ENCODE data around the gene SSUH2. TPM values are rescaled to one million over a fixed set of nuclear protein-coding genes. Genes with fewer than 3 reads are reported as not detected.

The SSUH2 gene
- total RNA-seq, 4 donors from 2014 or later = 0.13 to 0.19 TPM; not detected in 2

DNA sequence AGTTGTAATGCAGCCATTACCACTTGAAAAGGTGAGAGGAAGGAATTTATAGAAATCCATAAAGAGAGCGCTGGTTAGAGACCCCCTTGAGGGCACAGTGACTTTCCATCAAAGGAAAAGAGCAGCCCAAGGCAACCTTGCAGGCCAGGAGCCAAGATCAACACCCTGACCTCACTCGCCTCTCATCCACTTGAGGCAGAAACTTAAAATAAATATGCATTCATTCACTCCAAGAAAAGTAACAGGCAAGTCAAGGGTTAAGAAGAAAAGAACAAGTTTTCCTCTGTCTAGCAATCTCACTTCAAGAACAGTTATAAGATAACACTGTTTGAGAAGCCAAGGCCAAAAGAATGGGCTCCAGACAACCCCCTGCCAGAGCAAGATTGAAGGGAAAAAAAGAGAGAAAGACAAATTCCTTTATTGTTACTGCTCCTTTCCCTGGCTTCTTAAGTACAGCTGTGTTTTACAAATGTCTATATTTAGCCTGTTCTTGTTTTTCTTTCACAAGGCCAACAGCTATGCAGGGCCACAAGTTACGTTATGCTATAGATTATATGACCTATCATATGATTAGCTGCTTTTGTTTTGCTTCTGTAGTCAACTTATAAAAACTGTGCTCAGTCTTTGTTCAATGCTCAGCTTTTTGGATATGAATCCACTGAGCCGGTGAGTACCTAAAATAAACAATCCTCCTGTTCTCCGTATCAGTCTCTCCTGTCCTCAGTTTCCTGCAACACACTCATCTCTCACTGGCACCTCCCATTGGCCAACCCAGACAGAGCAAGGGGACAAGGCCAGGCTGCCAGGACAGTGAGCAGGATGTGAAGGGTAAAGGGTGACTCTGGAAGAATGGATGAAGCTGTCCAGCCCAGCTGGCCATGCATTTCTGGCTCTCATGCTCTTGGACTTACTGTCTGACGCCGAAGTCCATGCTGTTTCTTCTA lies 15.8 kb upstream of the SSUH2 start:
- no peak overlapping the region for H3K4me3 ChIP-seq
- intact Hi-C loops (cut with DNase I) = no loop called here
- WGBS, 2 donors = 56 to 74% methylated on average over 6 of the region's 7 CpGs
- TF ChIP-seq CTCF (IDR thresholded peaks at IDR 0.05) (no peak), POLR2A (IDR thresholded peaks at IDR 0.05) (no peak)
- H3K27me3 ChIP-seq = peaks cover 0 to 5% (median 0%) of the 10 kb centered on the region in 4 donors
- H3K9me3 ChIP-seq = no peaks in the 10 kb centered on the region
- H3K4me1 ChIP-seq = peaks cover 0 to 26% (median 9%) of the 10 kb centered on the region in 3 donors
- DNase-seq = no peak
- H3K36me3 ChIP-seq = no peaks in the 10 kb centered on the region
- no peak overlapping the region for H3K27ac ChIP-seq

GRCh38 chr3:8659242-8659641 lies 14.6 kb upstream of the SSUH2 start:
- intact Hi-C loops (cut with DNase I) = no loop called here
- Histone ChIP-seq H3K9me3 (no peaks in the 10 kb centered on the region), H3K4me3 (no peak overlapping the region), H3K27me3 (peaks cover 0 to 5% (median 0%) of the 10 kb centered on the region in 4 donors), H3K4me1 (peaks cover 0 to 26% (median 9%) of the 10 kb centered on the region in 3 donors), H3K36me3 (no peaks in the 10 kb centered on the region), H3K27ac (peak overlapping the region in 1 of 4 donors; percentile 31)
- DNase-seq = no peak
- no peak for TF ChIP-seq POLR2A (IDR thresholded peaks at IDR 0.05)
- TF ChIP-seq CTCF (IDR thresholded peaks at IDR 0.05) = no peak
- WGBS, 2 donors = 93 to 94% methylated on average over 4 of the region's 4 CpGs

- DNase-seq = no peak
- peak overlapping the region in 3 of 4 donors; percentile 24 to 40 (median 31) for H3K27ac ChIP-seq
- 46 to 73% methylated on average over 3 to 5 of the region's 12 CpGs for WGBS, 2 donors
Measured at GRCh38 chr3:8658306-8659212, 14.0 kb upstream of the SSUH2 start.

DNA sequence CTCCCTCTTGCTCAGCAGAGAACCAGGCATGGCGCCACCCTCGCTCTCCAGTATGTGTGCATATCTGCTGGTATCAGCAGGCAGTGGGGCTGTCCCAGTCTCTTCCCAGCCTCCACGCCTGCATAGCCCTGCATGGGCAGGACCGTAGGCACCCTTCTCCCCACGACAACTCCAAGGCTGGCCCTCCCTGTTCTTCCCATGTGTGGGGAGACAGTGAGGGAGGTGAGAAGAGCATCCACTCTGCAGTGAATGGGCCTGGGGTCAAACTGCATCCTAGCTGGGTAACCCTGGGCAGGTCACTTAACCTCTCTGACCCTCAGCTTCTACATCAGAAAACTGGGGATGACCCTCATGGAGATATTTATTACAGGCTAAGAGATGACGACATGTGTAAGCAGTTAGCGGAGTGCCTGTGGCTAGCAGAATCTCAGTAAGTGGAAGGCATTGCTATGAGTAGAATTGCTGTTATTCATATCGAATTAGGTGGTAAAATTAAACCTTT lies 13.3 kb upstream of the SSUH2 start:
- DNase-seq = no peak
- Histone ChIP-seq H3K4me3 (no peak overlapping the region), H3K4me1 (peaks cover 0 to 26% (median 9%) of the 10 kb centered on the region in 3 donors), H3K36me3 (no peaks in the 10 kb centered on the region), H3K27ac (peak overlapping the region in 3 of 4 donors; percentile 24 to 40 (median 31)), H3K27me3 (peaks cover 0 to 5% (median 0%) of the 10 kb centered on the region in 4 donors), H3K9me3 (no peaks in the 10 kb centered on the region)
- 59 to 64% methylated on average over 5 to 6 of the region's 8 CpGs for WGBS, 2 donors
- TF ChIP-seq CTCF (IDR thresholded peaks at IDR 0.05) = no peak
- TF ChIP-seq POLR2A (IDR thresholded peaks at IDR 0.05) = no peak
- intact Hi-C loops (cut with DNase I) = no loop called here

More at GRCh38 chr3:8658306-8659212, 14.0 kb upstream of the SSUH2 start:
- H3K9me3 ChIP-seq = no peaks in the 10 kb centered on the region
- H3K4me1 ChIP-seq = peaks cover 0 to 26% (median 9%) of the 10 kb centered on the region in 3 donors
- H3K27me3 ChIP-seq = peaks cover 0 to 5% (median 0%) of the 10 kb centered on the region in 4 donors
- H3K36me3 ChIP-seq = no peaks in the 10 kb centered on the region
- intact Hi-C loops (cut with DNase I) = no loop called here
- TF ChIP-seq POLR2A (IDR thresholded peaks at IDR 0.05) (no peak), CTCF (IDR thresholded peaks at IDR 0.05) (no peak)
- no peak overlapping the region for H3K4me3 ChIP-seq

All from esophagus squamous epithelium (tissue), 5 donors.